GM19351 (cell line): ENCODE results near the gene NUCB1.
"Not testable (repeated sequence)": the region's sequence is repeated elsewhere in the genome, so short reads cannot be mapped to it uniquely, and the experiment has no call there.

Source experiments
- ATAC-seq: cut with Tn5 transposase; IDR thresholded peaks from one replicate; pipeline ENCODE4 v1.9.1; 2021; ENCODE audit warnings: mild to moderate bottlenecking, moderate library complexity; ENCODE audit not compliant: unreplicated experiment

NUCB1 gene

DNA sequence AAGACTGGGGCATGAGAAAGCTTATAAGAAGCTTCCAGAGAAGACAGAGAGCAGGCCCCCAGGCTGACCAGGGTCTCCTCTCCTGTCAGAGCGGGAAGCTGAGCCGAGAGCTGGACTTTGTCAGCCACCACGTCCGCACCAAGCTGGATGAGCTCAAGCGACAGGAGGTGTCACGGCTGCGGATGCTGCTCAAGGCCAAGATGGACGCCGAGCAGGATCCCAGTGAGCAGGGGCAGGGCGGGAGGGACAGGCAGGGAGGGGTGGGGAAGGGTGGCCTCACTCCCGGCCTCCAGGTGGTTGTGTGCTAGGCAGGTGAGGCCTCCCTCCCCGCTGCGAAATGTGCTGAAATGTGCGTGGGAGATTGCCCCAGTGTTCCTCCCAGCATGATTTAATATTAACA lies 5.6 kb downstream of the NUCB1 start:
- no peak for ATAC-seq

DNA sequence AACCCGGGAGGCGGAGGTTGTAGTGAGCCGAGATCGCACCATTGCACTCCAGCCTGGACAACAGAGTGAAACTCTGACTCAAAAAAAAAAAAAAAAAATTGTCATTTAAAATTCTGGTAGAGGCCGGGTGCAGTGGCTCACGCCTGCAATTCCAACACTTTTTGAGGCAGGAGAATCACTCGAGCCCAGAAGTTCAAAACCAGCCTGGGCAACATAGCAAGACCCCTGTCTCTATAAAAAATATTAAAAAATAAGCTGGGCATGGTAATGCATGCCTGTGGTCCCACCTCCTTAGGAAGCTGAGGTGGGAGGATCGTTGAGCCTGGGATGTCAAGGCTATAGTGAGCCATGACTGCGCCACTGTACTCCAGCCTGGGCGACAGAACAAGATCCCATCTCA lies 6.2 kb downstream of the NUCB1 start:
- no peak for ATAC-seq

DNA sequence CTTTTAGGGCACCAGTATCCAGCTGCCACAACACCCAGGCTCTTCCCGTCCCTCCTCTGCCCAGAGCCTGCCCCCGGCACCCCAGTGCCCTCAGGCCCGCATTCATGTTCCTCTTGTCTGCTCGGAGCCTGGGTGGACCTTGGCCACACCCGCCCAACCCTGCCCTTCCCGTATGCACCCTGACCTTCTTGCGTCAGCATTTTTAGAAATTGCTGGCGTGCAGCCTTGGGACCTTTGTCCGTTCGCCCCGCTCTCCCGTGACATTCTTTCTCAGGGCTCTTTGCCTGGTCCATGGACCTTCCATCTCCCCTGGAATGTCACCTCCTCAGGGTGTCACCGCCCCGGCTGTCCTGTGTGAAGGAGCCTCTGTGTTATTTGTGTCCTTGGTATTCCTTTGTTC lies 7.6 kb downstream of the NUCB1 start:
- no peak for ATAC-seq

GRCh38 chr19:48909424-48910077 lies 9.4 kb downstream of the NUCB1 start:
- not testable (repeated sequence) for ATAC-seq

GRCh38 chr19:48910803-48911202 lies 10.7 kb downstream of the NUCB1 start:
- ATAC-seq, result no peak

DNA sequence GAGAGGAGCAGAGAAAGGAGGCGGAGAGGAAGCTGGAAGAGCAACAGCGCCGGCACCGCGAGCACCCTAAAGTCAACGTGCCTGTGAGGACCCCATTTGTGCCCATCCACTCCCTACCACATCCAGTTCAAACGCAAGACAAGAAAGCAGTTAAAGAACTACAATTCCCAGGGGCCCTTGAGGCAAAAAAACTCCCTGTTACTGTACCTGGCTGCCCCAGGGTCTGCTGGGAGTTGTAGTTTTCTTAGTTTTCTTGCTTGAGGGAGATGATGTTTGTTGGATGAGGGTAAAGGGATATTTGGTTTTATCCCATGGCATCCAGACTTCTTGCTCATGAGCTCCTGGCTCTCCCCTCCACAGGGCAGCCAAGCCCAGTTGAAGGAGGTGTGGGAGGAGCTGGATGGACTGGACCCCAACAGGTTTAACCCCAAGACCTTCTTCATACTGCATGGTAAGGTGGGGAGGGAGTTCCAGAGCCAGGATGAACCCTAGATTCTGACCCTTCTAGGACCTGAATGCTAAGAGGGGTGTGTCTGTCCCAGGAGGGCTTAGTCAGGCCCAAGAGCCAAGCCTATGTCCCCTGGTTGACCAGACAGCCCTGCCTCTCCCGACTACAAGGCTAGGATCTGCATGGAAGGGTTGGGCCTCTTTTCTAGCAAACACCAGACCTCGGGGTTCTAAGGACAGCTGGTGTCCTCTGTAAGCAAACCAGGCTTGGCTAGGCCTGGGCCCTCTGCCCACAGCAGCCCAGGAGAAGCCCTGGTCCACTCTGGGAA lies 13.2 kb downstream of the NUCB1 start:
- no peak for ATAC-seq

DNA sequence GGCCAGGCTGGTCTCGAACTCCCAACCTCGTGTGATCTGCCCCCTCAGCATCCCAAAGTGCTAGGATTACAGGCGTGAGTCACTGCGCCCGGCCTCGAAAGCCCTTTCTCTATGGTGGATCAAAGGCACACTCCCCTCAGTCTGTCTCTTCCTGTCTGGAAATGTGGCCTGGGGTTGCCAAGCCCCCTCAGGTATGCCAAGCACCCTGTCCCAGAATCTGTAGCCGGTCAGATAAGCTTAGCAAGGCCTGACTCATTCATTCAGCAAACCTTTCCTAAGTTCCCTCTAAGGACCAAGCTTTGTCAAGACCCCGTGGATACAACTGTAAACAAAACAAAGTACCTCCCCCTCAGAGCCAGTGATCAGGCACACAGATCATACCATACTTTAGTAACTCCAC lies 14.1 kb downstream of the NUCB1 start:
- no peak for ATAC-seq

DNA sequence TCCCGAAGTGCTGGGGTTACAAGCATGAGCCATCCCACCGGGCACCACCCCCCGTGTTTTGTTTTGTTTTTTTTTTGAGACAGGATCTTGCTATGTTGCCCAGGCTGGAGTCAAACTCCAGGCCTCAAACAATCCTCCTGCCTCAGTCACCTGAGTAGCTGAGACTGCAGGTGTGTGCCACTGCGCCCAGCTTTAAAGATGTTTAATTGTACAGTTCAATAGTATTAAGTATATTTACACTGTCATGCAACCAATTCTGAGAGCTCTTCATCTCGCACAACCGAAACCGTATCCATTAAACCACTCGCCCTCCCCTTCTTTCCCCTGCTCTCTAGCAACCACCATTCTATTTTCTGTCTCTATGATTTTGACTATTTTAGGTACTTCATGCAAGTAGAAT lies 15.6 kb downstream of the NUCB1 start:
- no peak for ATAC-seq

DNA sequence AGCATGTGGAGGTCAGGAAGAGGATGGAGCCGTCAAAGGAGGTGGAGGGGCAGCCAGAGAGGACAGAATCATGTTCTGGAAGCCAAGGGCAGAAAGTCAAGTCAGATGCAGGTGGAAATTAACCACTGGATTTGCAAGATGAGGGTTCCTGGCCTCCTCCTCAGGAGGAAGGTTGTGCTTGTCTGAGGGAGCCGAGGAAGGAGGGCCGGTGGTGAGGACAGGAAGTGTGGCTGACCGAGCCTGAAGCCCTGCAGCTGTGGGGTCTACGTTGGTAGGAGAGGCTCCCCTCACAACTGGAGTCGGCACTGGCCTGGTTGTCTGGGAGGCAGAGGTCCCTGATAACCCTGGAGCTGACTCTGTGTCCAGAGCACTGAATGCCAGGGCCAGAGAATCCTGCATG lies 18.0 kb downstream of the NUCB1 start:
- ATAC-seq, result no peak

DNA sequence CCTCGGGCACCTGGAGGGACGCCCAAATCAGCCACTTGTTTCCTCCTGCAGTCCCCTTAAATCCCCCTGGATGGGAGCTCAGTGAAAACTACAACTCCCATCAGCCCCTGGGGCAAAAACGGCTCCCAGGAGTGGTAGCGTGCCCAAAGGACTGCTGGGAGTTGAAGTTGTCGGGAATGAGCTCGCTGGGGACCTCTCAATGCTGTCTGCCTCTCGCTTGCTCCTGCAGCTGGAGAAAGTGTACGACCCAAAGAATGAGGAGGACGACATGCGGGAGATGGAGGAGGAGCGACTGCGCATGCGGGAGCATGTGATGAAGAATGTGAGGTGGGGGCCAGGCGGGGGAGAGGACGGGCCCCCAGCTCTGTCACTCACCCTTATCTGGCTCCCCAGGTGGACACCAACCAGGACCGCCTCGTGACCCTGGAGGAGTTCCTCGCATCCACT lies 18.7 kb downstream of the NUCB1 start:
- no peak for ATAC-seq

- not testable (repeated sequence) for ATAC-seq
These were observed 19.2 kb downstream of the NUCB1 start for GRCh38 chr19:48919271-48919670.

- ATAC-seq, result no peak
These were observed 20.8 kb downstream of the NUCB1 start for GRCh38 chr19:48920949-48921348.

GRCh38 chr19:48921721-48922500 lies 21.8 kb downstream of the NUCB1 start:
- ATAC-seq, result no peak

- ATAC-seq, result no peak
These were observed 22.7 kb downstream of the NUCB1 start for GRCh38 chr19:48922548-48923490.

DNA sequence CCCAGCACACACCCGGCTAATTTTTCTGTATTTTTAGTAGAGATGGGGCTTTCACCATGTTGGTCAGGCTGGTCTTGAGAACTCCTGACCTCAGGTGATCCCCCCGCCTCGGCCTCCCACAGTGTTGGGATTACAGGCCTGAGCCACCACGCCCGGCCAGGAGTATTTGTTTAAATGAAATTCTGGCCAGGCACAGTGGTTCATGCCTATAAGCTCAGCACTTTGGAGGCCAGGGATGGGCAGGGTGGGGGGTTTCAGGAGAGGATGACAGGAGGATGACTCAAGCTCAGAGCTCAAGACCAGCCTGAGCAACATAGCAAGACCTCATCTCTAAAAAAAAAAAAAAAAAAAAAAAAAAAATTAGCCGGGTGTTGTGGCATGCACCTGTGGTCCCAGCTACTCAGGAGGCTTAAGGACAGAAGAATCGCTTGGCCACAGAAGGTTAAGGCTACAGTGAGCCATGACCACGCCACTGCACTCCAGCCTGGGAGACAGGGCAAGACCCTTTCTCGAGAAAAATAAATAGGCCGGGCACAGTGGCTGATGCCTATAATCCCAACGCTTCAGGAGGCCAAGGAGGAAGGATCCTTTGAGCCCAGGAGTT lies 25.2 kb downstream of the NUCB1 start:
- no peak for ATAC-seq

DNA sequence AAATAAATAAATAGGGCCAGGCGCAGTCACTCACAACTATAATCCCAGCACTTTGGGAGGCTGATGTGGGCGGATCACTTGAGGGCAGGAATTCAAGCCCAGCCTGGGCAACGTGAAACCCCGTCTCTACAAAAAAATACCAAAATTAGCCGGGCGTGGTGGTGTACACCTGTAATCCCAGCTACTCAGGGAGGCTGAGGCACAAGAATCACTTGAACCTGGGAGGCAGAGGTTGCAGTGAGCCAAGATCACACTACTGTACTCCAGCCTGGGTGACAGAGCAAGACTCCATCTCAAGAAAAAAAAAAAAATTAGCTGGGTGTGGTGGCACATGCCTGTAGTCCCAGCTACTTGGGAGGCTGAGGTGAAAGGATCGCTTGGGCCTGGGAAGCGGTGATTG lies 25.8 kb downstream of the NUCB1 start:
- not testable (repeated sequence) for ATAC-seq

DNA sequence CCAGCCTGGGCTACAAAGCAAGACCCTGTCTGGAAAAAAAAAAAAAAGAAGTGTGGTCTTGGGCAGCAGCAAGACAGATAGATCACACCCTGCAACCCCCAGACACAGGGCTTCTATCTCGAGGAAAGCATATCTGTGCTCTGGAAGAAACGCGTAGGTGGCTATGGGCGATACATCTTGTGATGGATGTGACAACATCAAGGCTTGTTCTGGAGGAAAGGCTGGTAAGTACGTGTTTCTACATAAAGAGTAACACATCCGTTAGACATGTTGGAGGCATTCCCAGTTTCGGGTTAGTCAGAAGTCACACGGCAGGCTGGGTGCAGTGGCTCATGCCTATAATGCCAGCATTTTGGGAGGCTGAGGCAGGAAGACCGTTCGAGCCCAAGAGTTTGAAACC lies 26.8 kb downstream of the NUCB1 start:
- ATAC-seq, result no peak

DNA sequence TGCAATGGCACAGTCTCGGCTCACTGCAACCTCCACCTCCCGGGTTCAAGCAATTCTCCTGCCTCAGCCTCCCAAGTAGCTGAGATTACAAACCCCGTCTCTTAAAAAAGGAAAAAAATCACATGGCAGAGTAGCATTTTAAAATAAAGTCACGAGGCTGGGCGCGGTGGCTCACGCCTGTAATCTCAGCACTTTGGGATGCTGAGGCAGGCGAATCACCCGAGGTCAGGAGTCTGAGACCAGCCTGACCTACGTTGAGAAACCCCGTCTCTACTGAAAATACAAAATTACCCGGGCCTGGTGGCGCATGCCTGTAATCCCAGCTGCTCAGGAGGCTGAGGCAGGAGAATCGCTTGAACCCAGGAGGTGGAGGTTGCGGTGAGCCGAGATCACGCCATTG lies 27.6 kb downstream of the NUCB1 start:
- ATAC-seq, result not testable (repeated sequence)

DNA sequence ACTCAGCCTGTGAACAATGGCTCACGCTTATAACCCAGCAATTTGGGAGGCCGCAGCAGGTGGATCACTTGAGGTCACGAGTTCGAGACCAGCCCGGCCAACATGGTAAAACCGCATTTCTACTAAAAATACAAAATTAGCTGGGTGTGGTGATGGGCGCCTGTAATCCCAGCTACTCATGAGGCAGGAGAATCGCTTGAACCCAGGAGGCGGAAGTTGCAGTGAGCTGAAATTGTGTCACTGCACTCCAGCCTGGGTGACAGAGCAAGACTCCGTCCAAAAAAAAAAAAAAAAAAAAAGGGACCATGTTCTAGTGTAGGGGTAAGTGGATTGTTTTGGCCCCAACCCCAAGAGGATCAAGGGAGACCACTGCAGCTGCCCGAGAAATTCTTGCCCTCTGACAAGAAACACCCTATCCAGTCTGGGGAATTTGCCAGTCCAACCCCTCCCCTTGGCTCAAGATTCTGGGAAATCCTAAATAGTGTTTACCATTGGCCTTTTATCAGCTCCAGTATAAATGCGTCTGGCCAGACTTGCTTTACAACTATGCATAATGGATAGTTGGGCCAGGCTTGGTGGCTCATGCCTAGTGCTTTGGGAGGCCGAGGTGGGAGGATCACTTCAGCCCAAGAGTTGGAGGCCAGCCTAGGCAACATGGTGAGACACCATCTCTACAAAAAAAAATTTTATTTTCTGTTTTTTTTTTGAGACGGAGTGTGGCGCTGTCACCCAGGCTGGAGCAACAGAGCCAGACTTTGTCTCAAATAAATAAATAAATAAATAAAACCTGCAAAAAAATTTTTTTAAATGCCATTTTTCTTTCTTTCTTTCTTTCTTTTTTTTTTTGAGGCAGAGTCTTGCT lies 28.3 kb downstream of the NUCB1 start:
- ATAC-seq, result no peak
